Measurements from ENCODE around the gene HIRA.

HIRA gene

GRCh38 chr22:19382240-19382639 lies 49.3 kb downstream of the HIRA start:
- H3K4me3 ChIP-seq (ENCODE audit: insufficient read depth, low read length, poor library complexity, severe bottlenecking): no peak overlapping the region
- no peaks in the 10 kb centered on the region for H3K27me3 ChIP-seq (ENCODE audit: low read length)
- H4K20me1 ChIP-seq (ENCODE audit: low read depth, low read length): no peaks in the 10 kb centered on the region
- H3K79me2 ChIP-seq (ENCODE audit: insufficient read depth, low read length): no peaks in the 10 kb centered on the region
- no peak overlapping the region for H2AFZ ChIP-seq (ENCODE audit: low read depth, low read length, severe bottlenecking)
- no peaks in the 10 kb centered on the region for H3F3A ChIP-seq (ENCODE audit: insufficient read depth)
- no peaks in the 10 kb centered on the region for H3K36me3 ChIP-seq (ENCODE audit: low read length)
- no peaks in the 10 kb centered on the region for H3K9me2 ChIP-seq (replicated peaks; ENCODE audit: insufficient read depth, low read length)
- TF ChIP-seq CTCF (IDR thresholded peaks at IDR 0.05; ENCODE audit: insufficient read depth, low read length, poor library complexity, severe bottlenecking) (no peak), EZH2phosphoT487 (conservative IDR thresholded peaks at IDR 0.05; ENCODE audit: low read length) (no peak)
- H3K4me2 ChIP-seq (ENCODE audit: low read depth, low read length, poor library complexity, severe bottlenecking): no peak overlapping the region
- no peak overlapping the region for H3K27ac ChIP-seq (ENCODE audit: low read depth, low read length)
- H3K9me3 ChIP-seq (ENCODE audit: insufficient read depth, low read length): no peaks in the 10 kb centered on the region
- H3K9ac ChIP-seq (ENCODE audit: low read length): no peak overlapping the region

GRCh38 chr22:19378344-19378674 lies 53.2 kb downstream of the HIRA start:
- H3K36me3 ChIP-seq (ENCODE audit: low read length): no peaks in the 10 kb centered on the region
- TF ChIP-seq CTCF (IDR thresholded peaks at IDR 0.05; ENCODE audit: insufficient read depth, low read length, poor library complexity, severe bottlenecking): no peak
- TF ChIP-seq EZH2phosphoT487 (conservative IDR thresholded peaks at IDR 0.05; ENCODE audit: low read length): no peak
- no peaks in the 10 kb centered on the region for H4K20me1 ChIP-seq (ENCODE audit: low read depth, low read length)
- no peaks in the 10 kb centered on the region for H3K9me3 ChIP-seq (ENCODE audit: insufficient read depth, low read length)
- no peak overlapping the region for H3K4me2 ChIP-seq (ENCODE audit: low read depth, low read length, poor library complexity, severe bottlenecking)
- H3F3A ChIP-seq (ENCODE audit: insufficient read depth): no peaks in the 10 kb centered on the region
- no peaks in the 10 kb centered on the region for H3K79me2 ChIP-seq (ENCODE audit: insufficient read depth, low read length)
- H2AFZ ChIP-seq (ENCODE audit: low read depth, low read length, severe bottlenecking): no peak overlapping the region
- no peak overlapping the region for H3K9ac ChIP-seq (ENCODE audit: low read length)
- H3K27ac ChIP-seq (ENCODE audit: low read depth, low read length): no peak overlapping the region
- no peak overlapping the region for H3K4me3 ChIP-seq (ENCODE audit: insufficient read depth, low read length, poor library complexity, severe bottlenecking)
- H3K9me2 ChIP-seq (replicated peaks; ENCODE audit: insufficient read depth, low read length): no peaks in the 10 kb centered on the region
- no peaks in the 10 kb centered on the region for H3K27me3 ChIP-seq (ENCODE audit: low read length)

GRCh38 chr22:19377565-19378343 lies 53.8 kb downstream of the HIRA start:
- Histone ChIP-seq H2AFZ (ENCODE audit: low read depth, low read length, severe bottlenecking) (no peak overlapping the region), H3K9me2 (replicated peaks; ENCODE audit: insufficient read depth, low read length) (no peaks in the 10 kb centered on the region), H3K4me3 (ENCODE audit: insufficient read depth, low read length, poor library complexity, severe bottlenecking) (no peak overlapping the region), H4K20me1 (ENCODE audit: low read depth, low read length) (no peaks in the 10 kb centered on the region), H3K9me3 (ENCODE audit: insufficient read depth, low read length) (no peaks in the 10 kb centered on the region), H3K27ac (ENCODE audit: low read depth, low read length) (no peak overlapping the region), H3K4me2 (ENCODE audit: low read depth, low read length, poor library complexity, severe bottlenecking) (no peak overlapping the region), H3K9ac (ENCODE audit: low read length) (no peak overlapping the region), H3F3A (ENCODE audit: insufficient read depth) (no peaks in the 10 kb centered on the region), H3K36me3 (ENCODE audit: low read length) (no peaks in the 10 kb centered on the region), H3K79me2 (ENCODE audit: insufficient read depth, low read length) (no peaks in the 10 kb centered on the region), H3K27me3 (ENCODE audit: low read length) (no peaks in the 10 kb centered on the region)
- no peak for TF ChIP-seq EZH2phosphoT487 (conservative IDR thresholded peaks at IDR 0.05; ENCODE audit: low read length)
- TF ChIP-seq CTCF (IDR thresholded peaks at IDR 0.05; ENCODE audit: insufficient read depth, low read length, poor library complexity, severe bottlenecking): no peak
